Bronchial epithelial cell (primary cell): ENCODE measurements around the gene NFASC. TPM values are rescaled to one million over a fixed set of nuclear protein-coding genes. Genes with fewer than 3 reads are reported as not detected.

ENCODE experiments used
- DNase-seq: peaks from one replicate; pipeline ENCODE4 v3.0.0-alpha.2; 2010; ENCODE audit warnings: low read depth
- FAIRE-seq: peaks from 2 replicates; lab custom pipeline; 2011; peaks lifted over from hg19 to GRCh38; lab: Jason Lieb, UNC
- H3K27me3 ChIP-seq: 2 replicates; pipeline ENCODE4 v1.5.1; 2011; ENCODE audit warnings: low read length; ENCODE audit not compliant: control insufficient read depth, insufficient read depth
- H3K36me3 ChIP-seq: 2 replicates; pipeline ENCODE4 v1.5.1; 2011; ENCODE audit warnings: low read length; ENCODE audit not compliant: control insufficient read depth, insufficient read depth
- H3K4me3 ChIP-seq: 2 replicates; pipeline ENCODE4 v1.5.1; 2011; ENCODE audit warnings: mild to moderate bottlenecking, low read depth, low read length, control low read depth
- CTCF ChIP-seq: IDR thresholded peaks from 2 replicates; pipeline ENCODE4 v1.5.1; 2011; ENCODE audit warnings: mild to moderate bottlenecking, moderate library complexity, low read length, control low read depth, inconsistent platforms; ENCODE audit not compliant: insufficient read depth, severe bottlenecking
- total RNA-seq: library from RNA; depleted of rRNA; stranded (reverse); fragments of >200 nt; gene quantifications from 2 replicates; pipeline ENCODE4 v1.2.1, GENCODE V29; 2014

The NFASC gene
- total RNA-seq, 1 donor from 2014 or later: 0.53 TPM

GRCh38 chr1:205002705-205003104 is 132.0 kb downstream of the NFASC start:
- peaks cover 6% of the 10 kb centered on the region for H3K27me3 ChIP-seq
- H3K36me3 ChIP-seq: no peaks in the 10 kb centered on the region

GRCh38 chr1:205003358-205004131 is 132.9 kb downstream of the NFASC start:
- no peak for DNase-seq
- H3K27me3 ChIP-seq: peaks cover 8% of the 10 kb centered on the region
- no peak for TF ChIP-seq CTCF
- H3K36me3 ChIP-seq: no peaks in the 10 kb centered on the region
- H3K4me3 ChIP-seq: no peak overlapping the region
- peak; percentile 36 for FAIRE-seq

More at GRCh38 chr1:205002705-205003104, 132.0 kb downstream of the NFASC start:
- no peak for TF ChIP-seq CTCF
- no peak overlapping the region for H3K4me3 ChIP-seq
- FAIRE-seq: no peak
- DNase-seq: no peak

GRCh38 chr1:205004351-205004750 is 133.7 kb downstream of the NFASC start:
- Histone ChIP-seq H3K36me3 (no peaks in the 10 kb centered on the region), H3K27me3 (peaks cover 6% of the 10 kb centered on the region), H3K4me3 (no peak overlapping the region)
- no peak for DNase-seq
- no peak for TF ChIP-seq CTCF
- no peak for FAIRE-seq

GRCh38 chr1:205008896-205009295 is 138.2 kb downstream of the NFASC start:
- TF ChIP-seq CTCF: no peak
- Histone ChIP-seq H3K27me3 (peaks cover 5% of the 10 kb centered on the region), H3K4me3 (no peak overlapping the region), H3K36me3 (no peaks in the 10 kb centered on the region)
- DNase-seq: no peak
- FAIRE-seq: no peak

- FAIRE-seq: no peak
Observed at GRCh38 chr1:205009670-205010069, 139.0 kb downstream of the NFASC start.

More at GRCh38 chr1:205009670-205010069, 139.0 kb downstream of the NFASC start:
- no peaks in the 10 kb centered on the region for H3K36me3 ChIP-seq
- no peak overlapping the region for H3K4me3 ChIP-seq
- H3K27me3 ChIP-seq: peaks cover 5% of the 10 kb centered on the region
- DNase-seq: no peak
- no peak for TF ChIP-seq CTCF
